Right lobe of liver (tissue), 4 donors: ENCODE results near the gene MAD2L1BP.

ENCODE experiments used
- POLR2A ChIP-seq: fragments of 450-650 bp; IDR thresholded peaks from one replicate; pipeline ENCODE4 v1.6.1; 2017; ENCODE audit warnings: antibody characterized with exemption, mild to moderate bottlenecking
- TF ChIP-seq, protein P1 (sequence below), 4 donors: fragments of 200-600 bp in 3 of 4; fragments of 450-650 bp in 1 of 4; IDR thresholded peaks; one replicate each; pipeline versions ENCODE4 v1.5.1 to v1.8.0; 2016 to 2022; ENCODE audit warnings: antibody characterized with exemption in 4 of 4, mild to moderate bottlenecking in 2 of 4
- donor health status: DM: no; HTN: no; CAD: no.
- donor health status: DM: no; HTN: no; CAD: no.
- donor health status: DM: no; HTN: yes; CAD: no.

DNA sequence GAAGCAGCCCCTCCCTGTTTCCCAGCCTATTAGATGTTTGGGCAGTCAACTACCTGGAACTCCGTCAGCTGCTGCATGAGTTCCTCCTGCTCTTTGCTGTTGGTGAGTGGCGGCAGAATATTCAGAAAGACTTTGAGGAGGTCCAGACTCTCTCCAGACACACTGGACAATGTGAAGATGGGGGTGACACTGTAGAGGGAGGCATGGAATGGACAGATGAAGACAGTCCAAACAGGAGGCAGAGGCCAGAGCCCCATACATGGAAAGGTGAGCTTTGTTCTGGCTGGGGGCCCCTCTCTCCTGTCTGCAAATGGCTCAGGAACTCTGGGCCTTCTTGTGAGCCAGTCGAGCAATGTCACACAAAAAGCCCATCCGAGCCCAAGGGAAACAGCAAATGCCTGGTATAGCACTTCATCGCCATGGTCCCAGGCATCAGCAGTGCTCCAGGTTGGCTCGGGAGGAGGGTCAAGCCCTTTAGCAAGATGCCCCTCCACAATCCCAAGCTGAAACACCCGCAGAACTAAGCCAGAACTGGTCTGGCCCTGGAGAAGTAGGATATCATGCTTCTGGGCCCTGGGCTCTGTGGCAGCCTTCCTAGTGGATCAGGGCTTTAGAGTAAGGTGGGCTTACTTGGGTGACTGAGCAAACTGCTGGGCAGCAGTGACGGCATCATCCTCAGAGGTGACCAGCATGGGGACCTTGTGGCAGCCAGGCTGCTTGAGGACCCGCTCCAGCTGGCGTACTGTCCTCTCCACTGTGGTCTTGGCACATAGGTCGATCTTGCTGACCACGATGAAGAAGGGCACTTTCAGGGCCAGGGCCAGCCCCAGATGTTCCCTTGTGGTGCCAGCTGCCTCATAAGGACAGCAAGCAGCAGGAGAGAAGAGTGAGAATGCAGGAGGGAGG, 11.5 kb upstream of the MAD2L1BP start:
- TF ChIP-seq, protein P1, sequence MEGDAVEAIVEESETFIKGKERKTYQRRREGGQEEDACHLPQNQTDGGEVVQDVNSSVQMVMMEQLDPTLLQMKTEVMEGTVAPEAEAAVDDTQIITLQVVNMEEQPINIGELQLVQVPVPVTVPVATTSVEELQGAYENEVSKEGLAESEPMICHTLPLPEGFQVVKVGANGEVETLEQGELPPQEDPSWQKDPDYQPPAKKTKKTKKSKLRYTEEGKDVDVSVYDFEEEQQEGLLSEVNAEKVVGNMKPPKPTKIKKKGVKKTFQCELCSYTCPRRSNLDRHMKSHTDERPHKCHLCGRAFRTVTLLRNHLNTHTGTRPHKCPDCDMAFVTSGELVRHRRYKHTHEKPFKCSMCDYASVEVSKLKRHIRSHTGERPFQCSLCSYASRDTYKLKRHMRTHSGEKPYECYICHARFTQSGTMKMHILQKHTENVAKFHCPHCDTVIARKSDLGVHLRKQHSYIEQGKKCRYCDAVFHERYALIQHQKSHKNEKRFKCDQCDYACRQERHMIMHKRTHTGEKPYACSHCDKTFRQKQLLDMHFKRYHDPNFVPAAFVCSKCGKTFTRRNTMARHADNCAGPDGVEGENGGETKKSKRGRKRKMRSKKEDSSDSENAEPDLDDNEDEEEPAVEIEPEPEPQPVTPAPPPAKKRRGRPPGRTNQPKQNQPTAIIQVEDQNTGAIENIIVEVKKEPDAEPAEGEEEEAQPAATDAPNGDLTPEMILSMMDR (IDR thresholded peaks at IDR 0.05) = no peak
- no peak for TF ChIP-seq POLR2A
